ENCODE results near the gene DCAF5. TPM values are rescaled to one million over a fixed set of nuclear protein-coding genes. Genes with fewer than 3 reads are reported as not detected.

The DCAF5 gene
- polyA plus RNA-seq, 3 donors = 22.2 to 55.1 (median 30.6) TPM

DNA sequence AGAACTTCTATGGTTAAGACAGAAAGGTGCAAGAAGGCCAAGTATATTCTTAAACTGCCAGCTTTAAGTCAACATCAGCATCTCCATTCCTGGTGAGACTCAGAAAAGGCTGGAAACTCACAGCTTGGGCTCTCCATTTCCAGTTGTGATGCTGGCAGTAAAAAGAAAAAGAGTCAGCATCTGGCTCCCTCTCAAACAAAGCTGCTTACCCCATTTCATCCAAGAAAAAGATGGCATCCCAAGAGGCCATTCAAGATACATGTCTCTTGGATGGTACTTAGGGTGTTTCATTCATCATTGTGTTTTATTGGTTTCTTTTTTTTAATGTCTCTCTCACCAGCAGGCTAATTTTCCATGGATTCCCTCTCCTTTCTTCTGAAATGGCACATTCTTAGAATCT is 61.9 kb downstream of the DCAF5 start:
- H3K27ac Mint-ChIP-seq = peak overlapping the region in 1 of 7 donors; percentile 22
- DNase-seq = no peak
- Histone ChIP-seq H3K36me3 (replicated peaks in 1 of 2; ENCODE audit: control insufficient read depth in 1 of 2, insufficient read depth in 2 of 2, low read length in 2 of 2) (peaks cover 39 to 95% of the 10 kb centered on the region in 2 donors), H3K27ac (ENCODE audit: low read depth in 1 of 2, low read length in 2 of 2) (no peak overlapping the region), H3K4me1 (ENCODE audit: control insufficient read depth in 1 of 2, insufficient read depth in 2 of 2, low read length in 2 of 2) (no peaks in the 10 kb centered on the region), H3K79me2 (ENCODE audit: insufficient read depth, low read length) (no peaks in the 10 kb centered on the region), H3K9ac (ENCODE audit: insufficient read depth, low read length, poor library complexity, severe bottlenecking) (no peak overlapping the region), H3K4me3 (replicated peaks in 1 of 3; ENCODE audit: low read depth in 2 of 3, low read length in 3 of 3) (no peak overlapping the region), H4K20me1 (ENCODE audit: insufficient read depth, low read length) (no peaks in the 10 kb centered on the region), H3K4me2 (replicated peaks; ENCODE audit: extremely low read depth, low read length, poor library complexity, severe bottlenecking) (no peak overlapping the region), H3K9me3 (replicated peaks in 1 of 2; ENCODE audit: control insufficient read depth in 1 of 2, insufficient read depth in 1 of 2, low read length in 2 of 2) (no peaks in the 10 kb centered on the region), H2AFZ (ENCODE audit: insufficient read depth, low read depth, low read length, poor library complexity, severe bottlenecking) (no peak overlapping the region), H3K27me3 (ENCODE audit: control insufficient read depth in 2 of 2, insufficient read depth in 2 of 2, low read length in 2 of 2) (no peaks in the 10 kb centered on the region)
- H3K36me3 Mint-ChIP-seq = peaks cover 64 to 67% of the 10 kb centered on the region in 2 donors
- H3K4me3 Mint-ChIP-seq = no peak overlapping the region
- intact Hi-C loops (cut with micrococcal nuclease) = loop anchor here in 1 of 2 donors (5.0 kb wide), 1 partner anchor 114 kb away; the partner anchor contains the start of gene ACTN1
- peaks cover 0 to 1% (median 0%) of the 10 kb centered on the region in 3 donors for H3K27me3 Mint-ChIP-seq (ENCODE audit: low read depth in 3 of 3)
- H3K9me3 Mint-ChIP-seq = no peaks in the 10 kb centered on the region
- TF ChIP-seq, protein P1, sequence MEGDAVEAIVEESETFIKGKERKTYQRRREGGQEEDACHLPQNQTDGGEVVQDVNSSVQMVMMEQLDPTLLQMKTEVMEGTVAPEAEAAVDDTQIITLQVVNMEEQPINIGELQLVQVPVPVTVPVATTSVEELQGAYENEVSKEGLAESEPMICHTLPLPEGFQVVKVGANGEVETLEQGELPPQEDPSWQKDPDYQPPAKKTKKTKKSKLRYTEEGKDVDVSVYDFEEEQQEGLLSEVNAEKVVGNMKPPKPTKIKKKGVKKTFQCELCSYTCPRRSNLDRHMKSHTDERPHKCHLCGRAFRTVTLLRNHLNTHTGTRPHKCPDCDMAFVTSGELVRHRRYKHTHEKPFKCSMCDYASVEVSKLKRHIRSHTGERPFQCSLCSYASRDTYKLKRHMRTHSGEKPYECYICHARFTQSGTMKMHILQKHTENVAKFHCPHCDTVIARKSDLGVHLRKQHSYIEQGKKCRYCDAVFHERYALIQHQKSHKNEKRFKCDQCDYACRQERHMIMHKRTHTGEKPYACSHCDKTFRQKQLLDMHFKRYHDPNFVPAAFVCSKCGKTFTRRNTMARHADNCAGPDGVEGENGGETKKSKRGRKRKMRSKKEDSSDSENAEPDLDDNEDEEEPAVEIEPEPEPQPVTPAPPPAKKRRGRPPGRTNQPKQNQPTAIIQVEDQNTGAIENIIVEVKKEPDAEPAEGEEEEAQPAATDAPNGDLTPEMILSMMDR (IDR thresholded peaks at IDR 0.05) = no peak
- peaks cover 5% of the 10 kb centered on the region for H3K4me1 Mint-ChIP-seq

DNA sequence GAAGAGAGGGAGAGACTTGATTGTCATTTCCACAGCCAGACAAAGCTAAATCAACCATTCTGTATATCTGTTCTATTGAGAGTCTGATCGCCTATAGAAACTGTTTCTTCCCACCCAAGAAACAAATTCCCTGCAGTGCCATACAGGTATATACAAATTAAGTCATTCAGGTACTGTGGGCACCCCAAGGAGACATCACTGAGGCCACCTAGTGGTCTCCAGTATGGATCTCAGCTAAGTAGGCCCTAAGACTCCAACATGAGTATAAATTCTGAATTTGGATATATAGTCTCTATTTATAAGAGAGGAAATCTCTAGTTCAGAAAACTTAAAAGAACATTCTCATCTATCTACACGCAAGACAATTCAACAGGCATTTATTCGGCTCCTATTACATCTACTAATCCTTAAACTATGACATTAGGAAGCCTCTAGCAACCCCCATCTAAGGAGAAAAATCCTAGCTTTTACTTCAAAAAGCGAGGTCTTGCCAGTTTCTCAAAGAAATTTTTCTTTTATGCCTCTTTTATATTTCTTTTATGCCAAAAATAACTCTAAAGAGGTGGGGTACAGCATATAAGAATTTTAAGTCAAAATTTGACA is 62.6 kb downstream of the DCAF5 start:
- WGBS (ENCODE audit: insufficient coverage) = no CpG with 5 or more reads among the region's 4 CpGs
- peaks cover 5% of the 10 kb centered on the region for H3K4me1 Mint-ChIP-seq
- no peak overlapping the region for H2AFZ ChIP-seq (ENCODE audit: insufficient read depth, low read depth, low read length, poor library complexity, severe bottlenecking)
- no peak overlapping the region for H3K27ac Mint-ChIP-seq
- H3K4me3 ChIP-seq (replicated peaks in 1 of 3; ENCODE audit: low read depth in 2 of 3, low read length in 3 of 3) = no peak overlapping the region
- peaks cover 0 to 1% (median 0%) of the 10 kb centered on the region in 3 donors for H3K27me3 Mint-ChIP-seq (ENCODE audit: low read depth in 3 of 3)
- peaks cover 39 to 95% of the 10 kb centered on the region in 2 donors for H3K36me3 ChIP-seq (replicated peaks in 1 of 2; ENCODE audit: control insufficient read depth in 1 of 2, insufficient read depth in 2 of 2, low read length in 2 of 2)
- no peak overlapping the region for H3K4me2 ChIP-seq (replicated peaks; ENCODE audit: extremely low read depth, low read length, poor library complexity, severe bottlenecking)
- TF ChIP-seq, protein P1 (IDR thresholded peaks at IDR 0.05) = peak; percentile 77
- no peaks in the 10 kb centered on the region for H3K27me3 ChIP-seq (ENCODE audit: control insufficient read depth in 2 of 2, insufficient read depth in 2 of 2, low read length in 2 of 2)
- H3K27ac ChIP-seq (ENCODE audit: low read depth in 1 of 2, low read length in 2 of 2) = no peak overlapping the region
- peak; percentile 7 to 28 (median 21) for DNase-seq
- peaks cover 63 to 73% of the 10 kb centered on the region in 2 donors for H3K36me3 Mint-ChIP-seq
- H3K4me3 Mint-ChIP-seq = no peak overlapping the region
- H3K79me2 ChIP-seq (ENCODE audit: insufficient read depth, low read length) = no peaks in the 10 kb centered on the region
- H3K9me3 Mint-ChIP-seq = no peaks in the 10 kb centered on the region
- intact Hi-C loops (cut with micrococcal nuclease) = loop anchor here in 1 of 2 donors (5.0 kb wide), 1 partner anchor 113 kb away; the partner anchor contains the start of gene ACTN1
- H3K4me1 ChIP-seq (ENCODE audit: control insufficient read depth in 1 of 2, insufficient read depth in 2 of 2, low read length in 2 of 2) = no peaks in the 10 kb centered on the region
- no peaks in the 10 kb centered on the region for H3K9me3 ChIP-seq (replicated peaks in 1 of 2; ENCODE audit: control insufficient read depth in 1 of 2, insufficient read depth in 1 of 2, low read length in 2 of 2)
- H3K9ac ChIP-seq (ENCODE audit: insufficient read depth, low read length, poor library complexity, severe bottlenecking) = no peak overlapping the region
- no peaks in the 10 kb centered on the region for H4K20me1 ChIP-seq (ENCODE audit: insufficient read depth, low read length)

Measured in CD14-positive monocyte (primary cell).